GM12878 (cell line): ENCODE measurements around the gene GPR137B. TPM values are rescaled to one million over a fixed set of nuclear protein-coding genes. Genes with fewer than 3 reads are reported as not detected.

Experiments used
- ATAC-seq: fragments of 200-7000 bp; cut with Tn5 transposase; 3 replicates; pipeline ENCODE4 v1.9.1; 2020; ENCODE audit warnings: mild to moderate bottlenecking, moderate library complexity
- BruUV-seq: library from RNA; stranded (reverse); fragments of 400-500 nt; replicated peaks from 2 replicates; lab custom pipeline; 2021; lab: Mats Ljungman, UMichigan
- CTCF ChIA-PET: fragments of 300-600 bp; sonication (Branson Sonifier 250); formaldehyde crosslinking; extraction: SDS; loops from one replicate; lab custom pipeline; 2021; ENCODE audit warnings: inconsistent platforms; lab: Yijun Ruan, JAX
- POLR2A ChIA-PET: fragments of 350-600 bp; formaldehyde crosslinking; extraction: SDS; loops from one replicate; lab custom pipeline; 2021; ENCODE audit warnings: inconsistent platforms; lab: Charles Lee
- RAD21 ChIA-PET: fragments of 300-600 bp; sonication (Branson Sonifier 250); formaldehyde crosslinking; loops from one replicate; lab custom pipeline; 2023; ENCODE audit warnings: antibody characterized with exemption; ENCODE audit not compliant: unreplicated experiment; lab: Charles Lee
- SMC1A ChIA-PET: fragments of 300-600 bp; sonication (Branson Sonifier 250); formaldehyde crosslinking; loops from one replicate; lab custom pipeline; 2023; ENCODE audit not compliant: unreplicated experiment, uncharacterized antibody; lab: Charles Lee
- DNase-seq: peaks from one replicate; pipeline ENCODE4 v3.0.0-alpha.2; 2011; ENCODE audit warnings: low read depth, low spot score
- FAIRE-seq: peaks from 3 replicates; lab custom pipeline; 2011; peaks lifted over from hg19 to GRCh38; lab: Jason Lieb, UNC
- H2AFZ ChIP-seq: 2 replicates; pipeline ENCODE4 v1.6.0; 2011; ENCODE audit warnings: low read depth, low read length, control low read depth; ENCODE audit not compliant: control insufficient read depth
- H3K27ac ChIP-seq: 2 replicates; pipeline ENCODE4 v1.5.1; 2011; ENCODE audit warnings: control low read depth; ENCODE audit not compliant: control insufficient read depth, insufficient read depth
- H3K27me3 ChIP-seq, 2 experiments: replicated peaks in 1 of 2; 2 replicates each; pipeline versions ENCODE4 v1.6.0 to v1.6.1; 2011; ENCODE audit warnings: low read length in 1 of 2; ENCODE audit not compliant: control insufficient read depth in 2 of 2, insufficient read depth in 2 of 2
- H3K36me3 ChIP-seq, 2 experiments: 2 replicates each; pipeline ENCODE4 v1.5.1; 2011; ENCODE audit warnings: low read length in 1 of 2; ENCODE audit not compliant: control insufficient read depth in 2 of 2, insufficient read depth in 2 of 2
- H3K4me1 ChIP-seq: 2 replicates; pipeline ENCODE4 v1.6.1; 2011; ENCODE audit warnings: mild to moderate bottlenecking, low read length, moderate library complexity, mixed read lengths; ENCODE audit not compliant: control insufficient read depth, insufficient read depth
- H3K4me2 ChIP-seq: 2 replicates; pipeline ENCODE4 v1.6.0; 2011; ENCODE audit warnings: control low read depth; ENCODE audit not compliant: control insufficient read depth, insufficient read depth
- H3K4me3 ChIP-seq: fragments of 200-600 bp; sonication (generic); 2 replicates; pipeline ENCODE4 v1.5.1; 2016
- H3K79me2 ChIP-seq: 2 replicates; pipeline ENCODE4 v1.6.0; 2011; ENCODE audit warnings: low read length; ENCODE audit not compliant: control insufficient read depth, insufficient read depth
- H3K9ac ChIP-seq: 2 replicates; pipeline ENCODE4 v1.8.0; 2011; ENCODE audit warnings: low read length, control low read depth, mixed read lengths; ENCODE audit not compliant: control insufficient read depth, insufficient read depth
- H3K9me3 ChIP-seq: replicated peaks from 3 replicates; pipeline ENCODE4 v1.5.1; 2011; ENCODE audit warnings: mild to moderate bottlenecking, low read length; ENCODE audit not compliant: control insufficient read depth, insufficient read depth
- H4K20me1 ChIP-seq: 2 replicates; pipeline ENCODE4 v1.6.0; 2011; ENCODE audit not compliant: control insufficient read depth, insufficient read depth
- BHLHE40 ChIP-seq, 2 experiments: fragments of 450-650 bp in 1 of 2; IDR thresholded peaks; 2 replicates each; pipeline ENCODE4 v1.6.1; 2011 to 2017; ENCODE audit warnings: low read depth in 2 of 2, borderline replicate concordance in 1 of 2, improper control_type of control experiment in 1 of 2, low read length in 1 of 2, mild to moderate bottlenecking in 1 of 2
- CBX5 ChIP-seq: sonication (generic); IDR thresholded peaks from 2 replicates; pipeline ENCODE4 v1.6.1; 2016; ENCODE audit warnings: low read depth, moderate library complexity, mild to moderate bottlenecking, inconsistent platforms
- FOXK2 ChIP-seq: fragments of 450-650 bp; IDR thresholded peaks from 2 replicates; pipeline ENCODE4 v1.6.1; 2017; ENCODE audit warnings: mild to moderate bottlenecking, moderate library complexity
- NRF1 ChIP-seq: conservative IDR thresholded peaks from 2 replicates; pipeline ENCODE4 v1.6.1; 2011; ENCODE audit warnings: mild to moderate bottlenecking, low read depth, low read length, improper control_type of control experiment
- RCOR1 ChIP-seq: conservative IDR thresholded peaks from 2 replicates; pipeline ENCODE4 v1.6.1; 2012; ENCODE audit warnings: low read depth, low read length, improper control_type of control experiment
- SREBF1 ChIP-seq: IDR thresholded peaks from 2 replicates; pipeline ENCODE4 v1.6.1; 2012; ENCODE audit warnings: mild to moderate bottlenecking, low read length
- ZNF384 ChIP-seq: IDR thresholded peaks from 2 replicates; pipeline ENCODE4 v1.6.1; 2012; ENCODE audit warnings: low read depth, mild to moderate bottlenecking, low read length, improper control_type of control experiment, borderline replicate concordance
- WGBS: methylation state at CpG from one replicate; pipeline ENCODE4 v1.1.6; 2016; ENCODE audit warnings: low lambda C conversion rate; ENCODE audit not compliant: insufficient replicate concordance, insufficient coverage; ENCODE audit errors: missing lambda C conversion rate; 5-methylcytosine and 5-hydroxymethylcytosine counted together
- in situ Hi-C: fragments of 300-500 bp; cut with MboI; formaldehyde crosslinking; loops from 9 replicates; pipeline ENCODE4 v1.14.3; 2018; ENCODE audit warnings: mixed read lengths
- intact Hi-C: fragments of 100-400 bp; cut with micrococcal nuclease; formaldehyde crosslinking; loops from one replicate; pipeline ENCODE4 v1.14.2; 2022; ENCODE audit not compliant: unreplicated experiment
- polyA plus RNA-seq, 11 experiments: library from polyadenylated mRNA; depleted of rRNA in 4 of 11; unstranded in 6 of 11; stranded (reverse) in 5 of 11; fragments of >200 nt; fragmentation: Nextera tagmentation in 4 of 11; fragmentation: Illumina TruSeq in 1 of 11; extraction: Ambion mirVana in 4 of 11; extraction: Trizol in 1 of 11; gene quantifications; 1 replicate in 1 of 11; 2 replicates in 10 of 11; pipeline versions ENCODE4 v1.2.1 to v1.2.3, GENCODE V29; 2011 to 2016; ENCODE audit warnings: inconsistent platforms in 2 of 11, missing spikeins in 2 of 11, low read depth in 1 of 11
- total RNA-seq, 4 experiments: library from RNA; depleted of rRNA in 3 of 4; stranded (reverse); fragments of >200 nt in 3 of 4; fragmentation: Illumina TruSeq in 1 of 4; extraction: Trizol in 1 of 4; gene quantifications; 2 replicates each; pipeline versions ENCODE4 v1.2.1 to v1.2.3, GENCODE V29; 2013 to 2021
- TF ChIP-seq, protein P1 (sequence below): fragments of 450-650 bp; IDR thresholded peaks from 2 replicates; pipeline ENCODE4 v1.6.1; 2017; ENCODE audit warnings: mild to moderate bottlenecking, moderate library complexity
- TF ChIP-seq, protein P2 (sequence below): fragments of 450-650 bp; IDR thresholded peaks from 2 replicates; pipeline ENCODE4 v1.6.1; 2016; ENCODE audit warnings: mild to moderate bottlenecking
- TF ChIP-seq, protein P3 (sequence below): IDR thresholded peaks from 2 replicates; pipeline ENCODE4 v1.6.1; 2011; ENCODE audit warnings: borderline replicate concordance, low read depth, mild to moderate bottlenecking, moderate library complexity, low read length; ENCODE audit not compliant: insufficient read depth, poor library complexity, severe bottlenecking

GPR137B gene
- total and polyA plus RNA-seq, 10 of the 15 experiments (the other 5 are each of a cell fraction or from before 2014, with no cell fraction given): 5.4 to 20.8 (median 12.5) TPM

DNA sequence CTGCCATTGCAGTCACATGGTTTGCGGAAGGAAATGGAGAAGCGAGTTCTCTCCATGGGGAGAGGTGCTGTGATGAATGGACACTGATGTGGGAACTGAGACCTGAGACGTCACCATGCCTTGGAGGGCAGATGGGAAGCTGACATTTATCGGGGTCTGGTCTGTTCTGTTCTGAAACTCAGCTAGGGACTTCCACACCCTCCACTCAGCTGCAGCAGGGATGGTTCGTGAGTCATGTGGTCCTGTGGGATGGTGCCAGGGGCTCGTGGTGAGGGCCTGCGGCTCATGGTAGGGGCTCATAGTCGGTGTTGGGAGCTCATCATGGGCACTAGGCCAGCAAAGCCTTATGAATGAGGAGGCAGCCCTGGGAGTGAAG, 6.1 kb downstream of the GPR137B start (continued):
- TF ChIP-seq FOXK2: no peak
- TF ChIP-seq, protein P1, sequence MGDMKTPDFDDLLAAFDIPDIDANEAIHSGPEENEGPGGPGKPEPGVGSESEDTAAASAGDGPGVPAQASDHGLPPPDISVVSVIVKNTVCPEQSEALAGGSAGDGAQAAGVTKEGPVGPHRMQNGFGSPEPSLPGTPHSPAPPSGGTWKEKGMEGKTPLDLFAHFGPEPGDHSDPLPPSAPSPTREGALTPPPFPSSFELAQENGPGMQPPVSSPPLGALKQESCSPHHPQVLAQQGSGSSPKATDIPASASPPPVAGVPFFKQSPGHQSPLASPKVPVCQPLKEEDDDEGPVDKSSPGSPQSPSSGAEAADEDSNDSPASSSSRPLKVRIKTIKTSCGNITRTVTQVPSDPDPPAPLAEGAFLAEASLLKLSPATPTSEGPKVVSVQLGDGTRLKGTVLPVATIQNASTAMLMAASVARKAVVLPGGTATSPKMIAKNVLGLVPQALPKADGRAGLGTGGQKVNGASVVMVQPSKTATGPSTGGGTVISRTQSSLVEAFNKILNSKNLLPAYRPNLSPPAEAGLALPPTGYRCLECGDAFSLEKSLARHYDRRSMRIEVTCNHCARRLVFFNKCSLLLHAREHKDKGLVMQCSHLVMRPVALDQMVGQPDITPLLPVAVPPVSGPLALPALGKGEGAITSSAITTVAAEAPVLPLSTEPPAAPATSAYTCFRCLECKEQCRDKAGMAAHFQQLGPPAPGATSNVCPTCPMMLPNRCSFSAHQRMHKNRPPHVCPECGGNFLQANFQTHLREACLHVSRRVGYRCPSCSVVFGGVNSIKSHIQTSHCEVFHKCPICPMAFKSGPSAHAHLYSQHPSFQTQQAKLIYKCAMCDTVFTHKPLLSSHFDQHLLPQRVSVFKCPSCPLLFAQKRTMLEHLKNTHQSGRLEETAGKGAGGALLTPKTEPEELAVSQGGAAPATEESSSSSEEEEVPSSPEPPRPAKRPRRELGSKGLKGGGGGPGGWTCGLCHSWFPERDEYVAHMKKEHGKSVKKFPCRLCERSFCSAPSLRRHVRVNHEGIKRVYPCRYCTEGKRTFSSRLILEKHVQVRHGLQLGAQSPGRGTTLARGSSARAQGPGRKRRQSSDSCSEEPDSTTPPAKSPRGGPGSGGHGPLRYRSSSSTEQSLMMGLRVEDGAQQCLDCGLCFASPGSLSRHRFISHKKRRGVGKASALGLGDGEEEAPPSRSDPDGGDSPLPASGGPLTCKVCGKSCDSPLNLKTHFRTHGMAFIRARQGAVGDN: peak; percentile 73; the same call in 1 of the 2 replicates
- TF ChIP-seq RCOR1: no peak
- no peak for TF ChIP-seq NRF1
- 0 out of 4 replicates have a peak, but pooled peaks of 1 of the 2 experiments have one; percentile 14 for TF ChIP-seq BHLHE40 (IDR thresholded peaks at IDR 0.05; ENCODE audit: borderline replicate concordance in 1 of 2, low read depth in 2 of 2, low read length in 1 of 2)
- no peak for TF ChIP-seq CBX5
- TF ChIP-seq SREBF1: no peak

DNA sequence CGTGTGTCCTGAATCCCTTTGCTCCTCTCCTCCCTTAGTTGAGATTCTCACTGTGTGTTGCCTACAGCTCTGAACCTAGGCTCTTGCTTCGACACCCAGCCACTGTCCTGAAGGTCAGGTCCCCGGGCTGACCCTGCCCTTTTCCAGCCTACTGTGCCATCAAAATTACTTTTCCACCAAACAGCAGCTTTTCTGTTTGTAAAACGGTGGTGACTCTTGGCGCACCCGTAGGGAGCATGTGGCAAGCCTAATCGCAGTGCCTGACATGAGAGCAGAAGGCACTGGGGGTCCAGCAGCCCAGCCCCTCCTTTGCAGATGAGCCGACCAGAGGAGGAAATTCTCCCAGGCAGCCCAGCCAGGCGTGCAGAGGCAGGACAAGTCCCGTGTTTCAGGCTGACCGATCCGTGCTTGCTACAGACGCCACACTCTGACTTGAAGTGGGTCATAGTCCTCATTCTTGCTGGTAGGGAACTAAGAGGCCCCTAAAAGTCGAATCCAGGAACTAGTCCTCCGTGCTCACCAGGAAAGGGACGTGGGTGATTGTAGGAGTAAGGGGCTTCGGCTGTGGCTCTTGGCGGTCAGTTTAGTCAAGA, 6.8 kb downstream of the GPR137B start:
- BruUV-seq: no TSS peak
- peak overlapping the region; percentile 51; the same call in 1 of the 2 replicates for H3K4me3 ChIP-seq
- intact Hi-C loops: loop anchor here (10.0 kb wide), 1 partner anchor 284 kb away; the partner anchor contains the start of gene LYST
- RAD21 ChIA-PET: interaction anchor here (0.8 to 7.3 kb wide), 5 partner anchors 8 to 135 kb away, joined by 3 to 121 read pairs (median 5); no protein-coding TSS in a partner anchor
- WGBS: 65% methylated on average over 18 of the region's 18 CpGs
- SMC1A ChIA-PET: interaction anchor here (0.9 to 7.2 kb wide), 5 partner anchors 8 to 246 kb away, joined by 3 to 95 read pairs (median 4); no protein-coding TSS in a partner anchor
- H3K4me2 ChIP-seq: peak overlapping the region; percentile 63
- H3K36me3 ChIP-seq: peaks cover 7 to 8% of the 10 kb centered on the region in 2 experiments; a peak in 3 of 4 replicates
- no peaks in the 10 kb centered on the region for H3K27me3 ChIP-seq
- H3K79me2 ChIP-seq: peaks cover 68% of the 10 kb centered on the region
- POLR2A ChIA-PET: interaction anchor here (0.5 to 3.5 kb wide), 5 partner anchors 7 to 124 kb away, joined by 3 to 16 read pairs (median 7); no protein-coding TSS in a partner anchor
- H3K9ac ChIP-seq: no peak overlapping the region
- CTCF ChIA-PET: interaction anchor here (1.1 to 7.3 kb wide), 3 partner anchors 9 to 952 kb away, joined by 3 to 56 read pairs (median 6); no protein-coding TSS in a partner anchor
- H3K9me3 ChIP-seq: no peaks in the 10 kb centered on the region
- H4K20me1 ChIP-seq: peaks cover 3% of the 10 kb centered on the region; the same call in 1 of the 2 replicates
- peaks cover 26% of the 10 kb centered on the region for H3K4me1 ChIP-seq
- FAIRE-seq: no peak
- in situ Hi-C loops: no loop called here
- TF ChIP-seq, protein P2, sequence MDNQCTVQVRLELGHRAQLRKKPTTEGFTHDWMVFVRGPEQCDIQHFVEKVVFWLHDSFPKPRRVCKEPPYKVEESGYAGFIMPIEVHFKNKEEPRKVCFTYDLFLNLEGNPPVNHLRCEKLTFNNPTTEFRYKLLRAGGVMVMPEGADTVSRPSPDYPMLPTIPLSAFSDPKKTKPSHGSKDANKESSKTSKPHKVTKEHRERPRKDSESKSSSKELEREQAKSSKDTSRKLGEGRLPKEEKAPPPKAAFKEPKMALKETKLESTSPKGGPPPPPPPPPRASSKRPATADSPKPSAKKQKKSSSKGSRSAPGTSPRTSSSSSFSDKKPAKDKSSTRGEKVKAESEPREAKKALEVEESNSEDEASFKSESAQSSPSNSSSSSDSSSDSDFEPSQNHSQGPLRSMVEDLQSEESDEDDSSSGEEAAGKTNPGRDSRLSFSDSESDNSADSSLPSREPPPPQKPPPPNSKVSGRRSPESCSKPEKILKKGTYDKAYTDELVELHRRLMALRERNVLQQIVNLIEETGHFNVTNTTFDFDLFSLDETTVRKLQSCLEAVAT: peak; percentile 93
- TF ChIP-seq, protein P3, sequence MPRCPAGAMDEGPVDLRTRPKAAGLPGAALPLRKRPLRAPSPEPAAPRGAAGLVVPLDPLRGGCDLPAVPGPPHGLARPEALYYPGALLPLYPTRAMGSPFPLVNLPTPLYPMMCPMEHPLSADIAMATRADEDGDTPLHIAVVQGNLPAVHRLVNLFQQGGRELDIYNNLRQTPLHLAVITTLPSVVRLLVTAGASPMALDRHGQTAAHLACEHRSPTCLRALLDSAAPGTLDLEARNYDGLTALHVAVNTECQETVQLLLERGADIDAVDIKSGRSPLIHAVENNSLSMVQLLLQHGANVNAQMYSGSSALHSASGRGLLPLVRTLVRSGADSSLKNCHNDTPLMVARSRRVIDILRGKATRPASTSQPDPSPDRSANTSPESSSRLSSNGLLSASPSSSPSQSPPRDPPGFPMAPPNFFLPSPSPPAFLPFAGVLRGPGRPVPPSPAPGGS: peak; percentile 17
- TF ChIP-seq ZNF384: no peak
- H3K27ac ChIP-seq: peak overlapping the region; percentile 31
- no peak for DNase-seq
- H2AFZ ChIP-seq: no peak overlapping the region
- no peak for ATAC-seq
